Measurements from ENCODE around the gene BCL7B. TPM values are rescaled to one million over a fixed set of nuclear protein-coding genes. Genes with fewer than 3 reads are reported as not detected.

BCL7B gene
- total and polyA plus RNA-seq, 2 of the 4 experiments (the other 2 are of a cell fraction), result 7.2 to 51.3 TPM

GRCh38 chr7:73577627-73578341, 20.3 kb upstream of the BCL7B start:
- Histone ChIP-seq H3K79me1 (ENCODE audit: low read depth in 1 of 2, low read length in 2 of 2) (peaks cover 25 to 46% of the 10 kb centered on the region in 2 experiments), H2BK5ac (ENCODE audit: low read depth, low read length, poor library complexity, severe bottlenecking) (peak overlapping the region; percentile 63), H2BK120ac (ENCODE audit: low read depth, low read length) (no peak overlapping the region), H3K27ac (ENCODE audit: insufficient read depth, low read length) (peak overlapping the region; percentile 81), H3K9me1 (ENCODE audit: insufficient read depth, low read length) (peaks cover 5% of the 10 kb centered on the region), H3K4me3 (ENCODE audit: insufficient read depth, low read depth, low read length) (peak overlapping the region; percentile 70), H3K9me3 (ENCODE audit: control insufficient read depth, insufficient read depth, low read length) (no peaks in the 10 kb centered on the region), H3K4ac (ENCODE audit: low read depth, low read length) (peak overlapping the region; percentile 87), H3K4me1 (ENCODE audit: control insufficient read depth, insufficient read depth, low read length) (peaks cover 6% of the 10 kb centered on the region), H2AK9ac (replicated peaks; ENCODE audit: low read depth, low read length, poor library complexity) (peak overlapping the region; percentile 88), H2AFZ (replicated peaks; ENCODE audit: low read length, poor library complexity) (peak overlapping the region; percentile 91), H3K23ac (ENCODE audit: low read depth, low read length) (peak overlapping the region; percentile 97), H3K18ac (ENCODE audit: low read depth, low read length) (no peak overlapping the region; the same call in 1 of the 2 replicates), H3K14ac (replicated peaks; ENCODE audit: low read depth, low read length) (peak overlapping the region; percentile 97), H2BK20ac (ENCODE audit: low read depth, low read length) (no peak overlapping the region), H3K9ac (ENCODE audit: low read depth, low read length) (peak overlapping the region; percentile 97), H3K27me3 (ENCODE audit: control insufficient read depth, insufficient read depth, low read length) (no peaks in the 10 kb centered on the region), H3K56ac (ENCODE audit: extremely low read depth, insufficient read depth, low read length) (peak overlapping the region; percentile 86; the same call in 1 of the 2 replicates), H2BK15ac (ENCODE audit: low read depth, low read length) (no peak overlapping the region), H2AK5ac (ENCODE audit: low read depth, low read length) (peak overlapping the region; percentile 74), H4K91ac (ENCODE audit: insufficient read depth, low read depth, low read length) (peak overlapping the region; percentile 88), H4K5ac (ENCODE audit: low read depth, low read length) (peak overlapping the region; percentile 69), H3K4me2 (ENCODE audit: low read depth, low read length) (peak overlapping the region; percentile 80), H3K36me3 (ENCODE audit: control insufficient read depth, insufficient read depth, low read length) (peaks cover 20% of the 10 kb centered on the region), H4K20me1 (ENCODE audit: insufficient read depth, low read length) (peaks cover 30% of the 10 kb centered on the region), H4K8ac (ENCODE audit: low read depth in 2 of 2, low read length in 2 of 2) (peak overlapping the region; percentile 56 to 96)
- TF ChIP-seq RAD21 (IDR thresholded peaks at IDR 0.05; ENCODE audit: low read length), result no peak
- intact Hi-C loops (cut with micrococcal nuclease), result no loop called here
- ChIA-PET CTCF (no interaction called here), POLR2A (ENCODE audit: unreplicated experiment) (interaction anchor here (0.6 kb wide), 3 partner anchors 10 to 97 kb away, joined by 3 to 4 read pairs (median 4); no protein-coding TSS in a partner anchor)
- dilution Hi-C loops (cut with HindIII; ENCODE audit: low sequenced_read_pairs, unreplicated experiment), result no loop called here
- WGBS, 2 experiments (ENCODE audit: extremely low coverage in 2 of 2, insufficient read length in 1 of 2), result 2% methylated on average over 21 of the region's 32 CpGs; no CpG with 5 or more reads in 1 of the 2 experiments
- peak; percentile 23 for ATAC-seq (ENCODE audit: low read depth)
- no peak for DNase-seq
- in situ Hi-C loops (cut with MboI; ENCODE audit: low sequenced_read_pairs), result no loop called here
- TSS peak; percentile 58 for BruUV-seq (replicated peaks)
